Measurements from ENCODE around the gene ABCA2.

The ABCA2 gene

GRCh38 chr9:136983656-136984314 lies 44.3 kb downstream of the ABCA2 start:
- no peaks in the 10 kb centered on the region for H3K4me1 ChIP-seq (ENCODE audit: insufficient read depth, low read length)
- H3K4me3 ChIP-seq (ENCODE audit: low read depth in 1 of 2, low read length in 2 of 2) = no peak overlapping the region
- H3K9ac ChIP-seq (ENCODE audit: low read length) = no peak overlapping the region
- H3K27ac ChIP-seq (ENCODE audit: low read depth, low read length) = no peak overlapping the region
- peaks cover 0 to 36% of the 10 kb centered on the region in 2 donors for H3K27me3 ChIP-seq (ENCODE audit: control insufficient read depth in 1 of 2, insufficient read depth in 2 of 2, low read length in 2 of 2)
- no peaks in the 10 kb centered on the region for H3K9me3 ChIP-seq (ENCODE audit: low read length)
- no peaks in the 10 kb centered on the region for H3K36me3 ChIP-seq (ENCODE audit: insufficient read depth, low read length)

- Histone ChIP-seq H3K27me3 (ENCODE audit: control insufficient read depth in 1 of 2, insufficient read depth in 2 of 2, low read length in 2 of 2) (peaks cover 0 to 36% of the 10 kb centered on the region in 2 donors), H3K9me3 (ENCODE audit: low read length) (no peaks in the 10 kb centered on the region), H3K27ac (ENCODE audit: low read depth, low read length) (no peak overlapping the region), H3K36me3 (ENCODE audit: insufficient read depth, low read length) (no peaks in the 10 kb centered on the region), H3K4me1 (ENCODE audit: insufficient read depth, low read length) (no peaks in the 10 kb centered on the region), H3K9ac (ENCODE audit: low read length) (no peak overlapping the region), H3K4me3 (ENCODE audit: low read depth in 1 of 2, low read length in 2 of 2) (no peak overlapping the region)
These were observed 44.9 kb downstream of the ABCA2 start for GRCh38 chr9:136983167-136983566.

DNA sequence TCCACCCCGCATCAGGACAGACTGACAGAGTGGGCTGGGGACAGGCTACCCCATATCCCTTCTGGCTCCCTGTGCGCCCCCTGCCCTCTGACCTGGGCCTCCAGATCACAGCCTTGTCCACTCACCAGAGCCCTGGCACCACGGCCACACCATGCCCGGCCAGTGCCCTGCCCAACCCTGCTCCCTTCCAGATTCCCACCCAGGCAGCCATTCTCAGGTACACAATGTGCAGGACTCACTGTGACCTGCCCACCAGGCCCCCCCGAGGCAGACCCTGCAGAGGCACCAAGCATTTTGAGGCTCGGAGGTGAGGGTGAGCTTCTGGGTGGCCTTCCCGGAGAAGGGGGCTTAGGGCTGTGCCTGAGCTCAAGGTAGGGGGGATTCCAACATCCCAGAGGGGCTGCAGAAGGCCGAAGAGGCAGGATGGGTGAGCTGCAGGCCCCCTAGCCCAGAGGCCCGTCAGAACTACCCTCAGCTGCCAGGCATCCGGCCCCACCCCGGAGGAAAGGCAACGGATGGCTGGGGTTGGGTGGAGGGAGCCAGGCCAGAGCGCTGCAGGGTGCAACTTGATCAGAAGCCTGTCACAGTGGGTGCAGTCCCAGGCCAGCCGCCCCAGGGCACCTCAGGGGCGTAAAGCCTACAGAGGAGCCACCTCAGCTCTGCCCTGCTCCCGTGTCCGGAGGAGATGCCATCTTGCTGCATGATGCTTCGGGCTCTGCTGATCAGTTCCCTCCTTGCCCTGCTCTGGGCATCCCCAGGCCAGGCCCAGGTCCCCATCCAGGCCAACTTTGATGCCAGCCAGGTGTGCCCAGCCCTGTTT lies 45.6 kb downstream of the ABCA2 start, which contains the start of gene LCNL1:
Gene LCNL1, plus strand, starts transcription at position 762 of the 820 bp plus-strand sequence. CDS start 594 bp downstream, outside the sequence.
- Histone ChIP-seq H3K27me3 (ENCODE audit: control insufficient read depth in 1 of 2, insufficient read depth in 2 of 2, low read length in 2 of 2) (peaks cover 0 to 43% of the 10 kb centered on the region in 2 donors), H3K9ac (ENCODE audit: low read length) (no peak within 1 kb of the TSS), H3K27ac (ENCODE audit: low read depth, low read length) (no peak within 1 kb of the TSS), H3K36me3 (ENCODE audit: insufficient read depth, low read length) (no peaks in the 10 kb centered on the region), H3K9me3 (ENCODE audit: low read length) (no peaks in the 10 kb centered on the region), H3K4me3 (ENCODE audit: low read depth in 1 of 2, low read length in 2 of 2) (no peak within 1 kb of the TSS), H3K4me1 (ENCODE audit: insufficient read depth, low read length) (no peaks in the 10 kb centered on the region)

- Histone ChIP-seq H3K9me3 (ENCODE audit: low read length) (no peaks in the 10 kb centered on the region), H3K4me1 (ENCODE audit: insufficient read depth, low read length) (no peaks in the 10 kb centered on the region), H3K4me3 (ENCODE audit: low read depth in 1 of 2, low read length in 2 of 2) (no peak overlapping the region), H3K27ac (ENCODE audit: low read depth, low read length) (no peak overlapping the region), H3K27me3 (ENCODE audit: control insufficient read depth in 1 of 2, insufficient read depth in 2 of 2, low read length in 2 of 2) (peaks cover 0 to 47% of the 10 kb centered on the region in 2 donors), H3K36me3 (ENCODE audit: insufficient read depth, low read length) (no peaks in the 10 kb centered on the region), H3K9ac (ENCODE audit: low read length) (no peak overlapping the region)
These were observed 46.3 kb downstream of the ABCA2 start for GRCh38 chr9:136981588-136982231.

DNA sequence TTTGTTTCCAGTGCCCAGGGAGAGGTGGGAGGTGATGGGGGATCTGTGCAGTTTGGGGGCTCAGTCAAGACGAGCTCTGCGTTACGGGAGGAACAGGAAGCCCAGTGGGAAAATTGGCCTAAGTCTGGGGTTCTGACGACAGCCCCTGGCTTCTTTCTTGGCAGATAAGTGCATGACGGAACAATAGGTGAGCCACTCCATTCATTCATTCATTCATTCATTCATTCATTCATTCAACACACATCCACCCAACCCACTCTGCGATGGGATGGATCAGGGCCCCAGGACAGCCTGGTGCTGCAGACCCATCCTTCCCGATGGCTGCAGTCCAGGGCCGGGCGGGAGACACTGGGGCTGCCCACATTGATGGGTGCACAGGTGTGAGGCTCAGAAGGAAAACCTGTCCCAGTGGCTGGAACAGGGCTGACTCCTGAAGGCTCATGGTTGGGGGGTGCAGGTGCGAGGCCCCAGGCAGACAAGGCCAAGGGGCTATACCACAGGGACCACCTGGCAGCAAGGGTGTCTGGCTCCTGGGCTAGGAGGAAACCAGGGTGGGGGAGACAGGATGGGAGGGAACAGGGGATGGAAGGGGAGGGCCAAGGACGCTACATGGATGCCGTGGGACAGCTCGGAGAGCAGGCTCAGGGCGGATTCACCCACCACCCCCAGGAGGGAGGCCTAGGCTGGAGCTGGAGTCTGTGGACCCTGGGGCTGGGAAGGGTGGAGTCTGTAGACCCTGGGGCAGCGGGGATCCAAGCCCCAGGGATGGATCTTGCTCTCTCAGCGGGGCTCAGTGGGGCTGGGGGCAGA lies 47.2 kb downstream of the ABCA2 start:
- Histone ChIP-seq H3K9ac (ENCODE audit: low read length) (no peak overlapping the region), H3K4me3 (ENCODE audit: low read depth in 1 of 2, low read length in 2 of 2) (no peak overlapping the region), H3K9me3 (ENCODE audit: low read length) (no peaks in the 10 kb centered on the region), H3K27ac (ENCODE audit: low read depth, low read length) (no peak overlapping the region), H3K27me3 (ENCODE audit: control insufficient read depth in 1 of 2, insufficient read depth in 2 of 2, low read length in 2 of 2) (peaks cover 0 to 42% of the 10 kb centered on the region in 2 donors), H3K36me3 (ENCODE audit: insufficient read depth, low read length) (no peaks in the 10 kb centered on the region), H3K4me1 (ENCODE audit: insufficient read depth, low read length) (no peaks in the 10 kb centered on the region)

DNA sequence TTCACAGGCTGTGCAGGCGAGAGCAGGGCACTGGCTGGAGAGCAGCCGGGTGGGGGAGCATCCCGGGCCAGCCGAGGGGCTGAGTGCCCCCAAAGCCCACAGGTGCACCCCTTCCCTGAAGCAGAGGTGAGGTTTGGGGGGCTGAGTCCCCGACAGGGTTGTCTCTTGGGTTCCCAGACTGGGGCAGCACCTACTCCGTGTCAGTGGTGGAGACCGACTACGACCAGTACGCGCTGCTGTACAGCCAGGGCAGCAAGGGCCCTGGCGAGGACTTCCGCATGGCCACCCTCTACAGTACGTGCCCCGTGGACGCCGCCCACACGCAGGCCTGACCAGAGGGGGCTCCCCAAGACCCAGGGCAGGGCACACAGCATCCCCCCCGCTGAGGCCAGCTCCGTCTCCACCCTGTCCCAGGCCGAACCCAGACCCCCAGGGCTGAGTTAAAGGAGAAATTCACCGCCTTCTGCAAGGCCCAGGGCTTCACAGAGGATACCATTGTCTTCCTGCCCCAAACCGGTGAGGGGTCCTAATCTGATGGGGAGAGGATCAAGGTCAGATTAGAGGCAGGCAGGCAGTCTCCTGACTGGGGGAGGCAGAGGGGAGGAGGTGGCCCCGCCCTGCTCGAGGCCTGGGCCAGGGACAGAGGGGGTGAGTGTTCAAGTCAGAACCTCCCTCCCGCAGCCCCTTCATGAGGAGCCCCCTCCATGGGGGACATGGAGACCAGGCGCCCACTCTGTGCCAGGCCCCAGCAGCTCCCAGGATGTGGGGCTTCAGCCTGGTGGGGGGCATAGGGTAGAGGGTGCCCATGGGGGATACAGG lies 48.1 kb downstream of the ABCA2 start:
- Histone ChIP-seq H3K4me3 (ENCODE audit: low read depth in 1 of 2, low read length in 2 of 2) (no peak overlapping the region), H3K27ac (ENCODE audit: low read depth, low read length) (no peak overlapping the region), H3K36me3 (ENCODE audit: insufficient read depth, low read length) (no peaks in the 10 kb centered on the region), H3K27me3 (ENCODE audit: control insufficient read depth in 1 of 2, insufficient read depth in 2 of 2, low read length in 2 of 2) (peaks cover 0 to 34% of the 10 kb centered on the region in 2 donors), H3K4me1 (ENCODE audit: insufficient read depth, low read length) (no peaks in the 10 kb centered on the region), H3K9me3 (ENCODE audit: low read length) (no peaks in the 10 kb centered on the region), H3K9ac (ENCODE audit: low read length) (no peak overlapping the region)

DNA sequence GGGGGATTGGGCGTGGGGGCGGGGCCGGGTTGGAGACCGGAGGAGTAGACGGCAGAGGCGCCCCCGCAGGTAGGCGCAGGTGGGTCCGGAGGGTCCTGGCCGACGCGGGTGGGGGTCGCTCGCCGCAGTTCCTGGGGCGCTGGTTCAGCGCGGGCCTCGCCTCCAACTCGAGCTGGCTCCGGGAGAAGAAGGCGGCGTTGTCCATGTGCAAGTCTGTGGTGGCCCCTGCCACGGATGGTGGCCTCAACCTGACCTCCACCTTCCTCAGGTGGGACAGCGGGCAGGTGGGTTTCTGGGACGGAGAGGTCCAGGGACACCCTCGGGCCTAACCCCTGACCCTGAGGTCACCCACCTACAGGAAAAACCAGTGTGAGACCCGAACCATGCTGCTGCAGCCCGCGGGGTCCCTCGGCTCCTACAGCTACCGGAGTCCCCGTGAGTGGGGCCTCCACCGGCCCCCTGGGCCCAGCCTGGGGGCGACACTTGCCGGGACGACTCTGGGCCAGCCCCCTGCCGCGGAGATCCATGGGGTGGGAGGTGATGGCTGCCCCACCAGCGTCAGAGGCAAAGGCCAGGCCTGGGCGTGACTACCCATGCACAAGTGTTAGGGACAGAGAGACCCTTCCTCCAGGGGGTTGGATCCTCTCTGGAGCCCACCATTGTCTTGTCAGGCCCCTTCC lies 49.0 kb downstream of the ABCA2 start:
- H3K27me3 ChIP-seq (ENCODE audit: control insufficient read depth in 1 of 2, insufficient read depth in 2 of 2, low read length in 2 of 2) = peaks cover 0 to 24% of the 10 kb centered on the region in 2 donors
- no peak overlapping the region for H3K9ac ChIP-seq (ENCODE audit: low read length)
- H3K36me3 ChIP-seq (ENCODE audit: insufficient read depth, low read length) = no peaks in the 10 kb centered on the region
- H3K27ac ChIP-seq (ENCODE audit: low read depth, low read length) = no peak overlapping the region
- no peak overlapping the region for H3K4me3 ChIP-seq (ENCODE audit: low read depth in 1 of 2, low read length in 2 of 2)
- H3K4me1 ChIP-seq (ENCODE audit: insufficient read depth, low read length) = no peaks in the 10 kb centered on the region
- no peaks in the 10 kb centered on the region for H3K9me3 ChIP-seq (ENCODE audit: low read length)

- Histone ChIP-seq H3K9me3 (ENCODE audit: low read length) (no peaks in the 10 kb centered on the region), H3K4me1 (ENCODE audit: insufficient read depth, low read length) (no peaks in the 10 kb centered on the region), H3K27me3 (ENCODE audit: control insufficient read depth in 1 of 2, insufficient read depth in 2 of 2, low read length in 2 of 2) (peaks cover 0 to 18% of the 10 kb centered on the region in 2 donors), H3K27ac (ENCODE audit: low read depth, low read length) (no peak overlapping the region), H3K4me3 (ENCODE audit: low read depth in 1 of 2, low read length in 2 of 2) (peak overlapping the region; percentile 20 to 38), H3K9ac (ENCODE audit: low read length) (no peak overlapping the region), H3K36me3 (ENCODE audit: insufficient read depth, low read length) (no peaks in the 10 kb centered on the region)
These were observed 49.8 kb downstream of the ABCA2 start for GRCh38 chr9:136978073-136978864.

DNA sequence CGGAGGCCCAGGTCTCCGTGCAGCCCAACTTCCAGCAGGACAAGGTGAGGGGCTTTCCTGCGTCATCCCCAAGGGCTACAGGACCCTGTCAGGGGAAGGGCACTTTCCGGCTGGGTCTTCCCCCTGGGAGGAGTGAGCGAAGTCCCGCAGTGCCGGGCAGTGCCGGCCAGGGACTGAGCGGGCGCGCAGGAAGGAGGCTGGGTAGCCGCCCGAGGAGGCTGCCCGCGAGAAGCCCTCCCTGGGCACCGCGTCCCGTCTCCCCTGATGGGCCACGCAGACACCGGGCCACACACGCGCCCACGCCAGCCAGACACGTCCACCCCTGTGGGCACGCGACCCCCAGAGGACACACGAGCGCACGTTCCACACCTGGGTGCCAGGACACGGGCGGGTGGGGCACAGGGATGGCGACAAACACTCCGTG lies 50.4 kb downstream of the ABCA2 start:
- Histone ChIP-seq H3K4me3 (ENCODE audit: low read depth in 1 of 2, low read length in 2 of 2) (peak overlapping the region; percentile 20 to 38), H3K27ac (ENCODE audit: low read depth, low read length) (no peak overlapping the region)

More for the DNA sequence above, 50.4 kb downstream of the ABCA2 start:
- Histone ChIP-seq H3K9me3 (ENCODE audit: low read length) (no peaks in the 10 kb centered on the region), H3K9ac (ENCODE audit: low read length) (no peak overlapping the region), H3K4me1 (ENCODE audit: insufficient read depth, low read length) (no peaks in the 10 kb centered on the region), H3K27me3 (ENCODE audit: control insufficient read depth in 1 of 2, insufficient read depth in 2 of 2, low read length in 2 of 2) (peaks cover 0 to 13% of the 10 kb centered on the region in 2 donors), H3K36me3 (ENCODE audit: insufficient read depth, low read length) (no peaks in the 10 kb centered on the region)

Data from muscle layer of colon (tissue), 2 donors.